ENCODE measurements around the gene HRK.
"Not testable (repeated sequence)": the region's sequence is repeated elsewhere in the genome, so short reads cannot be mapped to it uniquely, and the experiment has no call there.

Gene HRK

DNA sequence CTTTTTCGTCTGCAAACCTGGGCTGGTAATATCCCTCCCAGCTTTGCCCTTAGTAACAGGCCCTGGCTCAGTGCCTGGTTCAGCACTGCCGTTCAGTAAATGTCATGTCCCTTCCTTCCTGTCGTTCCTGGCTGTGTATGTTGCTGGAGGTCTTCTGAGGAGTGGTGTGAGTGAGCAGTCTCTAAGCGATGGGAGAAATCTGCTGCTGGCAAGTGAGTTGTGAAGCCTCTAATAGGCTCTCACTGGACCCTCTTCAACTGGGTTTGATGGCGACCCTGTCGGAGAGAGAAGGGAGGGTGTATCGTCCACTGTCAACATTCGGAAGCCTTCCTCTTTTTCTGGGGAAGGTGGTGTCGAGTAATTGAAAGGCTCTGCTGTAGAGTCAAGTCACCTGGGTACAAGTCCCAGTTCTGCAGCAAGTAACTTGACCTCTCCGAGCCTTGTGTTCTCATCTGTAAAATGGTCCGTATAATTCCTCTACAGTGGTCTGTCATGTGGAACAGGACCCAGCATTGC, 62.8 kb downstream of the HRK start:
- DNase-seq, result peak; percentile 30 to 60

- not testable (repeated sequence) for DNase-seq
Observed at GRCh38 chr12:116814766-116815165, 66.5 kb downstream of the HRK start.

DNA sequence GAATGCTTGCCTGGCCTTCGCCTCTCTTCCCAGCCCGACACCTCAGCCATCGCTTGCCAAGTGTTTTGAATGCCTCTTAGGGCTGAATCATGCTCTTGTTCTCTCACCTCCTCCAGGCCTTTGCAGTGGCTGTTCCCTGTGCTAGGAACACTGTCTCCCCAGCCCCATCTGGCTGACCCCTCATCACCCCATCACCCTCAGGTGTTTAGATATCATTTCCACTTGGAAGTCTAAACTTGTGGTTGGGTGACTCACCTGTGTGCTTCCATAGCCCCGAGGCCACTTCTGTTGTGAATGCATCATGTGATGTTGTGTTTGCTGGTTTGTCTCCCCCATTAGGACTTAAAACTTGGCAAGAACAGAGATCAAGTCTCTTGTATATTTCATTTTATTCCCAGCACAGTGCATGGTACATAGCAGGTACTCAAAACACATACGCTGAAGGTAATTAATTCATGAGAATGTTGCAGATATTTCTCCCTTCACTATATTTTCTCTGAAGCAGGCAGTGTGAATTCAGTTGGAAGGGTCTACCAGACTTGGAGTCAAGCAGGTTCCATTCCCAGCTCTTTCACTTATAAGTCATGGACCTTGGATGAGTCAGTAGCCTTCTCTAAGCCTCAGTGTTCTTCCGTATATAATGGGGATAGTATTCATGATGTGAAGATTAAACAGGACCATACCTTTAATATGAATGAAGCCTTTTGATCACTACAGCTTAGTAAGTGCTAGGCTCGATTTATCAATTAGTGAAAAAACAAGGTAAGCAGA, 67.8 kb downstream of the HRK start:
- DNase-seq, result no peak

- no peak for DNase-seq
Observed at GRCh38 chr12:116812238-116812637, 69.0 kb downstream of the HRK start.

DNA sequence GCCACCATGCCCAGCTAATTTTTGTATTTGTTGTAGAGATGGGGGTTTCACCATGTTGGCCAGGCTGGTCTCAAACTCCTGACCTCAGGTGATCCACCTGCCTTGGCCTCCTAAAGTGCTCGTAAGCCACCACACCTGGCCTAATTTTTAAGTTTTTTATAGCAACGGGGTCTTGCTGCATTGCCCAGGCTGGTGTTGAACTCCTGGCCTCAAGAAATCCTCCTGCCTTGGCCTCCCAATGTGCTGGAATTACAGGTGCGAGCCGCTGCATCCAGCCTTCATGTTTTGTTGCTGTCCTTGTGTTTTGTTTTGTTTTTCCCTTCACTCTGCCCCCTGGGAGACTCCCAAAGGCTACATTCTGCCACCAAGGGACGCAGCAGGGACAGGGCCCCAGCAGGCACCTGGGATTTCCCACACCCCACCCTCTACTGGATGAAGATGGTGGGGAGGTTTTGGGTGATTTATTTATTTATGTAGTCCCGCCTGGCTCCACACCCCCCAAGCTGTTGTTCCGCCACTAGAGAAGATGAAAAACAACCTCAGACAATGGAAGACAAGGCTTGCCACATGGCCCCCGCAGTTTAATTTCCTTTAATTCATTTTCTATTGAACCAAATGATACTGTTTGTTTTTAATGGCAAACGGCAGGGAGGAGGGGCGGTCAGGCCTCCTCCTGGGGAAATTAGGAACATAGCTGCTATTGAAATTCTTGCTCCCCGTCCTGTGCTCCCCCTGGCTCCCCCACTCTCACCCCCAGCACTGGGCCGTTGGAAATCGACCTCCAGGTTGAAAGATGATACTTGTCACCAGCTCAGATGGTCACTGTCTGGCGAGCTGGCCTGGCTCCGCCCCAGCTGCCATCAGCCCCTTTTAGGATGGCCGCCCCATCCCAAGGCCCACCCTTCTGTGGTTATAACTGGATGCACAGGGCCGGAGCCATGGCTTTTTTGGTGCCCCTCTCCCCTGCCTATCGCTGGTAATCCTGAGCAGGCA, 72.8 kb downstream of the HRK start:
- no peak for DNase-seq

- no peak for DNase-seq
Observed at GRCh38 chr12:116807546-116807945, 73.7 kb downstream of the HRK start.

DNA sequence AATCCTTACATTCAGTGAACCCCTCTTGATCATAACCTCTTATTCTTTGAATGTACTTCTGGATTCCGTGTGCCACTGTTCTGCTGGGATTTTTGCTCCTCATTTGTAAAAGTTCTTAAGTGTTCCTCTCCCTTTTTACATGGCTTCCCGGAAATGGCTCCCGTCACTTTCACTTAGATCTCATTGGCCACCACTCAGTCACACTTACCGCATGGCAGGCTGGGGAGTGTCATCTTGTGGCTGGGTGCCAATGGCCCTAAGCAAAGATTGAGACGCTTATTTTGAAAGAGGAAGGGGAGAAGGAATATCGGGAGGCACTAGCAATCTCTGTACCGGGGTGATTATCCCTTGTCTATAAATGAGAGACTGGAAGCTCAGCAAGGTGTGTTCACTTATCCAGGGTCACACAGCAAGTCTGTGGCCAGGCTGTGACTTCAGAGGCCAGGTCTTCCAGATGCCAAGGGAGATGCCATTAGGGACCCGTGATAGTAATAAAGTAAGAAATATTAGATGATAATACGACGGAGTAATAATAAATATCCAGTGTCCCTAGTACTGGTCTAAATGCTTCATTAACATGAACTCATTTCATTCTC, 74.3 kb downstream of the HRK start:
- no peak for DNase-seq
